K562 (cell line): ENCODE measurements around the gene CEL. TPM values are rescaled to one million over a fixed set of nuclear protein-coding genes. Genes with fewer than 3 reads are reported as not detected.

Source experiments
- AFF4 ChIP-seq: sonication (generic); formaldehyde crosslinking; IDR thresholded peaks from 2 replicates; pipeline ENCODE4 v1.8.0; 2023; ENCODE audit warnings: mild to moderate bottlenecking, missing genetic modification reagents
- EP300 ChIP-seq: IDR thresholded peaks from 2 replicates; pipeline ENCODE4 v1.6.1; 2012; ENCODE audit warnings: low read length, improper control_type of control experiment
- FOSL1 ChIP-seq: fragments of 200-800 bp; sonication (Bioruptor generic); conservative IDR thresholded peaks from 2 replicates; pipeline ENCODE4 v1.6.1; 2016; ENCODE audit warnings: missing genetic modification characterization, missing compliant biosample characterization
- MTA1 ChIP-seq: fragments of 450-650 bp; IDR thresholded peaks from 2 replicates; pipeline ENCODE4 v1.6.1; 2017; ENCODE audit warnings: borderline replicate concordance
- PTRF ChIP-seq: fragments of 450-650 bp; IDR thresholded peaks from 2 replicates; pipeline ENCODE4 v1.6.1; 2016; ENCODE audit warnings: mild to moderate bottlenecking, missing genetic modification characterization, missing compliant biosample characterization
- PTTG1 ChIP-seq: fragments of 450-650 bp; IDR thresholded peaks from 2 replicates; pipeline ENCODE4 v1.6.1; 2016; ENCODE audit warnings: low read depth, mild to moderate bottlenecking, missing genetic modification characterization, missing compliant biosample characterization
- RBFOX2 ChIP-seq: fragments of 200-400 bp; formaldehyde crosslinking; IDR thresholded peaks from 2 replicates; pipeline ENCODE4 v1.6.1; 2017; ENCODE audit warnings: low read depth, mild to moderate bottlenecking, low read length, moderate library complexity
- SIN3B ChIP-seq: fragments of 450-650 bp; IDR thresholded peaks from 2 replicates; pipeline ENCODE4 v1.6.1; 2017; ENCODE audit warnings: low read depth, mild to moderate bottlenecking, moderate library complexity
- SOX6 ChIP-seq: fragments of 450-650 bp; IDR thresholded peaks from 2 replicates; pipeline ENCODE4 v1.6.1; 2014; ENCODE audit warnings: mild to moderate bottlenecking
- ZBTB7A ChIP-seq: IDR thresholded peaks from 2 replicates; pipeline ENCODE4 v1.6.1; 2011; ENCODE audit warnings: low read depth, mild to moderate bottlenecking, low read length, moderate library complexity, borderline replicate concordance; ENCODE audit not compliant: control insufficient read depth
- ZNF584 ChIP-seq: fragments of 200-800 bp; sonication (Bioruptor generic); IDR thresholded peaks from 2 replicates; pipeline ENCODE4 v1.6.1; 2016; ENCODE audit warnings: low read depth, mild to moderate bottlenecking, missing genetic modification characterization, missing compliant biosample characterization
- polyA plus RNA-seq, 8 experiments: library from polyadenylated mRNA; depleted of rRNA in 4 of 8; stranded (reverse) in 5 of 8; unstranded in 3 of 8; fragments of >200 nt; fragmentation: Nextera tagmentation in 2 of 8; fragmentation: Illumina TruSeq in 1 of 8; extraction: Ambion mirVana in 2 of 8; extraction: Trizol in 1 of 8; gene quantifications; 2 replicates each; pipeline versions ENCODE4 v1.2.1 to v1.2.3, GENCODE V29; 2011 to 2014; ENCODE audit warnings: inconsistent platforms in 1 of 8, missing spikeins in 1 of 8
- total RNA-seq, 7 experiments: library from RNA; depleted of rRNA in 6 of 7; stranded (reverse); fragments of >200 nt in 6 of 7; fragmentation: Illumina TruSeq in 2 of 7; extraction: Trizol in 2 of 7; gene quantifications; 2 replicates each; pipeline versions ENCODE4 v1.2.1 to v1.2.3, GENCODE V29; 2011 to 2021; ENCODE audit warnings: low replicate concordance in 1 of 7
- TF ChIP-seq, protein P1 (sequence below): fragments of 450-650 bp; IDR thresholded peaks from 2 replicates; pipeline ENCODE4 v1.6.1; 2016; ENCODE audit warnings: antibody characterized with exemption
- TF ChIP-seq, protein P2 (sequence below): IDR thresholded peaks from 2 replicates; pipeline ENCODE4 v1.6.1; 2011; ENCODE audit warnings: borderline replicate concordance, low read depth, mild to moderate bottlenecking, moderate library complexity, low read length; ENCODE audit not compliant: insufficient read depth, poor library complexity, severe bottlenecking

The CEL gene
- total and polyA plus RNA-seq, 9 of the 15 experiments (the other 6 are each of a cell fraction or from before 2014, with no cell fraction given), result 0.09 to 3.0 (median 0.51) TPM; not detected in 2

DNA sequence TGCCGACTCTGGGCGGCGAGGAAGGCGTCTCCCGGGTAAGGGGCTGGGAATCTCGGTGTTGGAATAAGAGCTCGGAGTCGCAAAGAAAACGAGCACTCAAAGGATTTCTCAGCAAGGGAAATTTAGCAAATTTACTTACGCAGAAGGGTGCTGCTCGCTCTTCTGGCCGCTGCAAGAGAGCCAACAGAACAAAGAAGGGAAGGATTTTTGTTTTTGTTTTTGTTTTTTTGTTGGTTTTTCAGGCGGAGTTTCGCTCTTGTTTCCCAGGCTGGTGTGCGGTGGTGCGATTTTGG, 30.7 kb upstream of the CEL start (continued):
- TF ChIP-seq, protein P1, sequence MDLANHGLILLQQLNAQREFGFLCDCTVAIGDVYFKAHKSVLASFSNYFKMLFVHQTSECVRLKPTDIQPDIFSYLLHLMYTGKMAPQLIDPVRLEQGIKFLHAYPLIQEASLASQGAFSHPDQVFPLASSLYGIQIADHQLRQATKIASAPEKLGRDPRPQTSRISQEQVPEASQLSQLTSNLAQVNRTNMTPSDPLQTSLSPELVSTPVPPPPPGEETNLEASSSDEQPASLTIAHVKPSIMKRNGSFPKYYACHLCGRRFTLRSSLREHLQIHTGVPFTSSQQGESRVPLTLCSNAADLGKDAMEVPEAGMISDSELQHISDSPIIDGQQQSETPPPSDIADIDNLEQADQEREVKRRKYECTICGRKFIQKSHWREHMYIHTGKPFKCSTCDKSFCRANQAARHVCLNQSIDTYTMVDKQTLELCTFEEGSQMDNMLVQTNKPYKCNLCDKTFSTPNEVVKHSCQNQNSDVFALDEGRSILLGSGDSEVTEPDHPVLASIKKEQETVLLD, result no peak
- TF ChIP-seq PTRF (tag) (no peak), RBFOX2 (no peak), EP300 (no peak), FOSL1 (tag) (0 out of 2 replicates have a peak, but pooled peaks have one; percentile 14), PTTG1 (no peak), SOX6 (0 out of 2 replicates have a peak, but pooled peaks have one; percentile 5), ZNF584 (CRISPR knock-in tag) (0 out of 2 replicates have a peak, but pooled peaks have one; percentile 19), AFF4 (CRISPR knock-in tag) (no peak), MTA1 (0 out of 2 replicates have a peak, but pooled peaks have one; percentile 4), SIN3B (no peak; the same call in 1 of the 2 replicates), ZBTB7A (no peak)
- TF ChIP-seq, protein P2, sequence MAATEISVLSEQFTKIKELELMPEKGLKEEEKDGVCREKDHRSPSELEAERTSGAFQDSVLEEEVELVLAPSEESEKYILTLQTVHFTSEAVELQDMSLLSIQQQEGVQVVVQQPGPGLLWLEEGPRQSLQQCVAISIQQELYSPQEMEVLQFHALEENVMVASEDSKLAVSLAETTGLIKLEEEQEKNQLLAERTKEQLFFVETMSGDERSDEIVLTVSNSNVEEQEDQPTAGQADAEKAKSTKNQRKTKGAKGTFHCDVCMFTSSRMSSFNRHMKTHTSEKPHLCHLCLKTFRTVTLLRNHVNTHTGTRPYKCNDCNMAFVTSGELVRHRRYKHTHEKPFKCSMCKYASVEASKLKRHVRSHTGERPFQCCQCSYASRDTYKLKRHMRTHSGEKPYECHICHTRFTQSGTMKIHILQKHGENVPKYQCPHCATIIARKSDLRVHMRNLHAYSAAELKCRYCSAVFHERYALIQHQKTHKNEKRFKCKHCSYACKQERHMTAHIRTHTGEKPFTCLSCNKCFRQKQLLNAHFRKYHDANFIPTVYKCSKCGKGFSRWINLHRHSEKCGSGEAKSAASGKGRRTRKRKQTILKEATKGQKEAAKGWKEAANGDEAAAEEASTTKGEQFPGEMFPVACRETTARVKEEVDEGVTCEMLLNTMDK, result no peak
